ENCODE results near the gene CACNA1G. TPM values are rescaled to one million over a fixed set of nuclear protein-coding genes. Genes with fewer than 3 reads are reported as not detected.

The CACNA1G gene
- total RNA-seq, 1 donor from 2014 or later: 4.9 TPM

DNA sequence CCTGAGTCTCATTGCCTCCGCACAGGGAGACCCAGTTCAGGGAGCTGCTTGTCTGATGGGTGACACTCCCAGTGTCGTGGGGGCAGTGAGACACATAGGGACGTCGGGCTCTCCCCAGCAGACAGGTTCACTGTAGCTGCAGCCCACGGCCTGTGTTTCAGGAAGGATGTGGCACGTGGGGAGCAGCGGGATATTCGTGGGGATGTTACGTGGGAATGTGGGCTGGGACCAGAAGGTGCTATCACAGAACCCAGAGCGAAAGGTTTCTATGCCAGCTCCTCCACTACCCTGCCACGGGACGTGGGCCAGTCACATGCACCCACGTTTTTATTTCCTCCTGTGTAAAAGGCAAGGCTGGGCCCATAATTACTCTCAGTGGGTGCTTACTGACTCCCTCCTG is 16.3 kb downstream of the CACNA1G start:
- H3K36me3 ChIP-seq: no peaks in the 10 kb centered on the region
- intact Hi-C loops (cut with DNase I): no loop called here
- H3K4me3 ChIP-seq: no peak overlapping the region
- DNase-seq (ENCODE audit: extremely low spot score in 2 of 2): no peak
- H3K9me3 ChIP-seq: no peaks in the 10 kb centered on the region
- H3K4me1 ChIP-seq: no peaks in the 10 kb centered on the region
- H3K27me3 ChIP-seq: no peaks in the 10 kb centered on the region
- no peak overlapping the region for H3K27ac ChIP-seq
- no peak for TF ChIP-seq POLR2AphosphoS5 (IDR thresholded peaks at IDR 0.05; ENCODE audit: insufficient read depth in 1 of 2, low read depth in 1 of 2)

- Histone ChIP-seq H3K4me1 (no peaks in the 10 kb centered on the region), H3K27me3 (no peaks in the 10 kb centered on the region), H3K27ac (no peak overlapping the region), H3K9me3 (no peaks in the 10 kb centered on the region), H3K36me3 (no peaks in the 10 kb centered on the region), H3K4me3 (no peak overlapping the region)
- no peak for DNase-seq (ENCODE audit: extremely low spot score in 2 of 2)
- intact Hi-C loops (cut with DNase I): no loop called here
- TF ChIP-seq, protein P1, sequence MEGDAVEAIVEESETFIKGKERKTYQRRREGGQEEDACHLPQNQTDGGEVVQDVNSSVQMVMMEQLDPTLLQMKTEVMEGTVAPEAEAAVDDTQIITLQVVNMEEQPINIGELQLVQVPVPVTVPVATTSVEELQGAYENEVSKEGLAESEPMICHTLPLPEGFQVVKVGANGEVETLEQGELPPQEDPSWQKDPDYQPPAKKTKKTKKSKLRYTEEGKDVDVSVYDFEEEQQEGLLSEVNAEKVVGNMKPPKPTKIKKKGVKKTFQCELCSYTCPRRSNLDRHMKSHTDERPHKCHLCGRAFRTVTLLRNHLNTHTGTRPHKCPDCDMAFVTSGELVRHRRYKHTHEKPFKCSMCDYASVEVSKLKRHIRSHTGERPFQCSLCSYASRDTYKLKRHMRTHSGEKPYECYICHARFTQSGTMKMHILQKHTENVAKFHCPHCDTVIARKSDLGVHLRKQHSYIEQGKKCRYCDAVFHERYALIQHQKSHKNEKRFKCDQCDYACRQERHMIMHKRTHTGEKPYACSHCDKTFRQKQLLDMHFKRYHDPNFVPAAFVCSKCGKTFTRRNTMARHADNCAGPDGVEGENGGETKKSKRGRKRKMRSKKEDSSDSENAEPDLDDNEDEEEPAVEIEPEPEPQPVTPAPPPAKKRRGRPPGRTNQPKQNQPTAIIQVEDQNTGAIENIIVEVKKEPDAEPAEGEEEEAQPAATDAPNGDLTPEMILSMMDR (IDR thresholded peaks at IDR 0.05): no peak
- TF ChIP-seq POLR2AphosphoS5 (IDR thresholded peaks at IDR 0.05; ENCODE audit: insufficient read depth in 1 of 2, low read depth in 1 of 2) (no peak), POLR2A (IDR thresholded peaks at IDR 0.05) (no peak)
These were observed 17.0 kb downstream of the CACNA1G start for GRCh38 chr17:50577451-50577954.

- no peaks in the 10 kb centered on the region for H3K27me3 ChIP-seq
- no peak overlapping the region for H3K27ac ChIP-seq
- TF ChIP-seq POLR2A (IDR thresholded peaks at IDR 0.05) (no peak), POLR2AphosphoS5 (IDR thresholded peaks at IDR 0.05; ENCODE audit: insufficient read depth in 1 of 2, low read depth in 1 of 2) (no peak)
- TF ChIP-seq, protein P1 (IDR thresholded peaks at IDR 0.05): no peak
- H3K36me3 ChIP-seq: no peaks in the 10 kb centered on the region
- H3K4me3 ChIP-seq: no peak overlapping the region
- no peaks in the 10 kb centered on the region for H3K4me1 ChIP-seq
- intact Hi-C loops (cut with DNase I): no loop called here
- DNase-seq (ENCODE audit: extremely low spot score in 2 of 2): no peak
- no peaks in the 10 kb centered on the region for H3K9me3 ChIP-seq
These were observed 17.7 kb downstream of the CACNA1G start for GRCh38 chr17:50578173-50578572.

- Histone ChIP-seq H3K4me1 (no peaks in the 10 kb centered on the region), H3K27me3 (no peaks in the 10 kb centered on the region), H3K4me3 (no peak overlapping the region), H3K36me3 (no peaks in the 10 kb centered on the region), H3K27ac (no peak overlapping the region), H3K9me3 (no peaks in the 10 kb centered on the region)
- intact Hi-C loops (cut with DNase I): no loop called here
- TF ChIP-seq POLR2AphosphoS5 (IDR thresholded peaks at IDR 0.05; ENCODE audit: insufficient read depth in 1 of 2, low read depth in 1 of 2) (no peak), POLR2A (IDR thresholded peaks at IDR 0.05) (no peak)
- TF ChIP-seq, protein P1 (IDR thresholded peaks at IDR 0.05): no peak
- DNase-seq (ENCODE audit: extremely low spot score in 2 of 2): no peak
These were observed 18.9 kb downstream of the CACNA1G start for GRCh38 chr17:50579399-50579798.

GRCh38 chr17:50580646-50581045 is 20.1 kb downstream of the CACNA1G start:
- no peak overlapping the region for H3K27ac ChIP-seq
- no peak overlapping the region for H3K4me3 ChIP-seq
- no peaks in the 10 kb centered on the region for H3K9me3 ChIP-seq
- H3K4me1 ChIP-seq: no peaks in the 10 kb centered on the region
- DNase-seq (ENCODE audit: extremely low spot score in 2 of 2): no peak
- H3K36me3 ChIP-seq: no peaks in the 10 kb centered on the region
- TF ChIP-seq POLR2A (IDR thresholded peaks at IDR 0.05) (no peak), POLR2AphosphoS5 (IDR thresholded peaks at IDR 0.05; ENCODE audit: insufficient read depth in 1 of 2, low read depth in 1 of 2) (no peak)
- TF ChIP-seq, protein P1 (IDR thresholded peaks at IDR 0.05): no peak
- no peaks in the 10 kb centered on the region for H3K27me3 ChIP-seq
- intact Hi-C loops (cut with DNase I): no loop called here

All from vagina (tissue), 2 donors.